ENCODE data around the gene KIAA1143. TPM values are rescaled to one million over a fixed set of nuclear protein-coding genes. Genes with fewer than 3 reads are reported as not detected.

The KIAA1143 gene
- total RNA-seq, 1 donor from 2014 or later = 18.3 TPM

Other genes with a start within 250 kb of the KIAA1143 start
- 8.1 TPM for gene ZKSCAN7, start 206.4 kb downstream of the KIAA1143 start, total RNA-seq
- gene ZNF660, start 176.7 kb downstream of the KIAA1143 start, total RNA-seq = 4.1 TPM
- gene ZNF197, start 136.6 kb downstream of the KIAA1143 start, total RNA-seq = 22.1 TPM
- 10.8 TPM for gene ZNF35, start 112.9 kb downstream of the KIAA1143 start, total RNA-seq
- gene ZNF502, start 49.0 kb downstream of the KIAA1143 start, total RNA-seq = 6.8 TPM
- gene ZNF501, start 32.0 kb downstream of the KIAA1143 start, total RNA-seq = 5.1 TPM
- gene KIF15, start 175 bp upstream of the KIAA1143 start, total RNA-seq = 9.5 TPM
- gene TMEM42, start 100.3 kb upstream of the KIAA1143 start, total RNA-seq = 7.0 TPM
- not detected for gene TGM4, start 113.0 kb upstream of the KIAA1143 start, total RNA-seq
- 44.7 TPM for gene ZDHHC3, start 214.6 kb upstream of the KIAA1143 start, total RNA-seq
- gene EXOSC7, start 214.6 kb upstream of the KIAA1143 start, total RNA-seq = 40.7 TPM